Naive B cell (primary cell): ENCODE results near the gene MDH1B. TPM values are rescaled to one million over a fixed set of nuclear protein-coding genes. Genes with fewer than 3 reads are reported as not detected.
A peak's percentile ranks its signal among the peaks of the same experiment; 100 is the strongest.

ENCODE experiments used
- ATAC-seq, 2 donors: fragments of 150-1000 bp; cut with Tn5 transposase; 2 replicates each; pipeline ENCODE4 v1.10.0; 2021; ENCODE audit warnings: low read depth in 2 of 2, mild to moderate bottlenecking in 2 of 2, moderate library complexity in 2 of 2
- DNase-seq: peaks from one replicate; pipeline ENCODE4 v3.0.0; 2022
- H3K27ac Mint-ChIP-seq, 6 donors: one replicate each; pipeline ENCODE4 v1.8.0; 2020 to 2022; ENCODE audit warnings: mild to moderate bottlenecking in 6 of 6, mixed read lengths in 6 of 6, moderate library complexity in 5 of 6, inconsistent platforms in 2 of 6
- H3K27me3 Mint-ChIP-seq, 3 donors: one replicate each; pipeline ENCODE4 v1.8.0; 2021 to 2022; ENCODE audit warnings: mixed read lengths in 3 of 3, mild to moderate bottlenecking in 1 of 3
- H3K36me3 Mint-ChIP-seq, 2 donors: one replicate each; pipeline ENCODE4 v1.8.0; 2020 to 2022; ENCODE audit warnings: mixed read lengths in 2 of 2, inconsistent platforms in 1 of 2, mild to moderate bottlenecking in 1 of 2
- H3K4me1 Mint-ChIP-seq, 3 donors: one replicate each; pipeline ENCODE4 v1.8.0; 2020 to 2022; ENCODE audit warnings: mixed read lengths in 3 of 3, inconsistent platforms in 1 of 3, mild to moderate bottlenecking in 1 of 3, moderate library complexity in 1 of 3
- H3K4me3 Mint-ChIP-seq, 8 donors: one replicate each; pipeline ENCODE4 v1.8.0; 2020 to 2022; ENCODE audit warnings: mild to moderate bottlenecking in 8 of 8, mixed read lengths in 8 of 8, moderate library complexity in 8 of 8, inconsistent platforms in 2 of 8
- H3K9me3 Mint-ChIP-seq, 7 donors: one replicate each; pipeline ENCODE4 v1.8.0; 2020 to 2022; ENCODE audit warnings: mixed read lengths in 7 of 7, mild to moderate bottlenecking in 5 of 7, inconsistent platforms in 2 of 7, moderate library complexity in 1 of 7
- polyA plus RNA-seq, 6 donors: library from polyadenylated mRNA; unstranded; fragments of 300-500 nt; fragmentation: Illumina TruSeq; gene quantifications; one replicate each; pipeline ENCODE4 v1.2.3, GENCODE V29; 2021; ENCODE audit warnings: low read depth in 6 of 6

Gene MDH1B
- polyA plus RNA-seq, 6 donors from 2014 or later = not detected

GRCh38 chr2:206797376-206797775, 32.2 kb upstream of the MDH1B start:
- H3K27me3 Mint-ChIP-seq = no peaks in the 10 kb centered on the region
- no peak overlapping the region for H3K27ac Mint-ChIP-seq
- H3K4me3 Mint-ChIP-seq = no peak overlapping the region
- no peak for ATAC-seq
- DNase-seq = no peak
- H3K36me3 Mint-ChIP-seq = peaks cover 0 to 4% of the 10 kb centered on the region in 2 donors
- H3K9me3 Mint-ChIP-seq = no peaks in the 10 kb centered on the region
- H3K4me1 Mint-ChIP-seq = peaks cover 7 to 14% (median 13%) of the 10 kb centered on the region in 3 donors

DNA sequence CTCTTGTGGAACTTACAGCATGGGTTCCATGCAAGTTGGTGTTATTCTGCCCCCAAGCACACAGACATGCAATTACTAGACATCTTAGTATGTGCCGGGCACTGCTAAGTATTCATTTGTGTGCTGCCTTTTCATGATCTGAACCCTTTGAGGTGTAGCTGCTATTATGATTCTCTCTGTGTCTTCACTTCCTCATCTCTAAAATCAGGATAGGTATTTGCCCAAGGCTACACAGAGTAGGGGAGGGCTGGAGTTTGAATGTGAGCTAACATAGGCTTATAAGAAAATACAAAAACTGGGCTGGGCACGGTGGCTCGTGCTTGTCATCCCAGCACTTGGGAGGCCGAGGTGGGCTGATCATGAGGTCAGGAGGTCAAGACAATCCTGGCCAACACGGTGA, 27.5 kb upstream of the MDH1B start:
- Mint-ChIP-seq H3K4me3 (no peak overlapping the region), H3K4me1 (no peaks in the 10 kb centered on the region), H3K9me3 (no peaks in the 10 kb centered on the region), H3K36me3 (peaks cover 15 to 22% of the 10 kb centered on the region in 2 donors), H3K27me3 (no peaks in the 10 kb centered on the region), H3K27ac (no peak overlapping the region)
- DNase-seq (no peak), ATAC-seq (no peak)

- no peak overlapping the region for H3K4me3 Mint-ChIP-seq
- H3K9me3 Mint-ChIP-seq = no peaks in the 10 kb centered on the region
- no peak for DNase-seq
- H3K27ac Mint-ChIP-seq = no peak overlapping the region
- peaks cover 31% of the 10 kb centered on the region in 2 donors for H3K36me3 Mint-ChIP-seq
- ATAC-seq = no peak
- no peaks in the 10 kb centered on the region for H3K27me3 Mint-ChIP-seq
- no peaks in the 10 kb centered on the region for H3K4me1 Mint-ChIP-seq
Observed at GRCh38 chr2:206790311-206790935, 25.3 kb upstream of the MDH1B start.

- Mint-ChIP-seq H3K4me3 (no peak overlapping the region), H3K27me3 (no peaks in the 10 kb centered on the region), H3K27ac (peak overlapping the region in 3 of 6 donors; percentile 16 to 57 (median 27)), H3K9me3 (peaks cover 6 to 17% (median 10%) of the 10 kb centered on the region in 7 donors), H3K36me3 (peaks cover 47 to 51% of the 10 kb centered on the region in 2 donors), H3K4me1 (peaks cover 8 to 16% (median 11%) of the 10 kb centered on the region in 3 donors)
- DNase-seq (no peak), ATAC-seq (no peak)
Observed at GRCh38 chr2:206784559-206785353, 19.6 kb upstream of the MDH1B start.

DNA sequence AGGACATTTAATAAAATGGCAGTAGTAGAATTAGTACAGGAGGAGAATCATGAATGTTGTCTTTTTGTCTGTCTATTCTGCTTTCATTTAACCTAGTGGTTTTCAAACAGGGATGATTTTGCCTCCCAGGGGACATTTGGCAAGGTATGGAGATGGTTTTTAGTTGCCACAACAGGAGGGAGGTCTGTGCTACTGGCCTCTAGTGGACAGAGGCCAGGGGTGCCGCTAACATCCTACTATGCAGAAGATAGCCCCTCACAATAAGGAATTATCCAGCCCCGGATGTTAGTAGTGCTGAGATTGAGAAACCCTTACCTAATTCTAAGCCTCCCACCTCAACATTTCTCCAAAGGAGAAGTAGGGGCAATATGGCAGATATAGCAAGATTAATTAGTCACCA, 18.6 kb upstream of the MDH1B start:
- Mint-ChIP-seq H3K9me3 (peaks cover 11 to 21% (median 15%) of the 10 kb centered on the region in 7 donors), H3K27ac (peak overlapping the region in 2 of 6 donors; percentile 27 to 49), H3K4me3 (no peak overlapping the region), H3K4me1 (peaks cover 11 to 26% (median 13%) of the 10 kb centered on the region in 3 donors), H3K36me3 (peaks cover 51 to 56% of the 10 kb centered on the region in 2 donors), H3K27me3 (no peaks in the 10 kb centered on the region)
- DNase-seq (no peak), ATAC-seq (no peak)

- DNase-seq (no peak), ATAC-seq (no peak)
- H3K4me3 Mint-ChIP-seq = peak overlapping the region in 1 of 8 donors; percentile 48
- peaks cover 64 to 80% of the 10 kb centered on the region in 2 donors for H3K36me3 Mint-ChIP-seq
- H3K27me3 Mint-ChIP-seq = no peaks in the 10 kb centered on the region
- H3K4me1 Mint-ChIP-seq = peaks cover 13 to 47% (median 16%) of the 10 kb centered on the region in 3 donors
- peak overlapping the region in 3 of 6 donors; percentile 0 to 18 (median 9) for H3K27ac Mint-ChIP-seq
- peaks cover 12 to 32% (median 15%) of the 10 kb centered on the region in 7 donors for H3K9me3 Mint-ChIP-seq
Observed at GRCh38 chr2:206780671-206781070, 15.5 kb upstream of the MDH1B start.

GRCh38 chr2:206776432-206776831, 11.3 kb upstream of the MDH1B start:
- Mint-ChIP-seq H3K27me3 (no peaks in the 10 kb centered on the region), H3K4me1 (peaks cover 13 to 53% (median 16%) of the 10 kb centered on the region in 3 donors), H3K4me3 (no peak overlapping the region), H3K9me3 (peaks cover 11 to 29% (median 15%) of the 10 kb centered on the region in 7 donors), H3K36me3 (peaks cover 61 to 66% of the 10 kb centered on the region in 2 donors), H3K27ac (no peak overlapping the region)
- ATAC-seq (no peak), DNase-seq (no peak)

DNA sequence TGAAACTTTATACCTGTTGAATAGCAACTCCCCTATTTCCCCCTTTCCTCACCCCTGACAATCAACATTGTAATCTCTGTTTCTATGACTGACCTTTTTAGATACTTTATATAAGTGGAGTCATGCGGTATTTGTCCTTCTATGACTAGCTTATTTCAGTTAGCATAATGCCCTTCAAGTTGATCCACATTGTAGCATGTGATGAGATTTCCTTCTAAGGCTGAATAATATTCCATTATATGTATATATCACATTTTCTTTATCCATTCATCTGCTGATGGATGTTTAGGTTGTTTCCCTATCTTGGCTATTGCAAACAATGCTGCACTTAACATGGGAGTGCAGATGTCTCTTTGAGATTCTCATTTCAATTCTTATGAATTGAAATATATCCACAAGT, 9.7 kb upstream of the MDH1B start:
- no peak for ATAC-seq
- H3K9me3 Mint-ChIP-seq = peaks cover 2 to 17% (median 10%) of the 10 kb centered on the region in 7 donors
- no peaks in the 10 kb centered on the region for H3K27me3 Mint-ChIP-seq
- peak overlapping the region in 1 of 6 donors; percentile 21 for H3K27ac Mint-ChIP-seq
- peaks cover 49 to 54% of the 10 kb centered on the region in 2 donors for H3K36me3 Mint-ChIP-seq
- peaks cover 9 to 53% (median 13%) of the 10 kb centered on the region in 3 donors for H3K4me1 Mint-ChIP-seq
- no peak overlapping the region for H3K4me3 Mint-ChIP-seq
- DNase-seq = no peak

DNA sequence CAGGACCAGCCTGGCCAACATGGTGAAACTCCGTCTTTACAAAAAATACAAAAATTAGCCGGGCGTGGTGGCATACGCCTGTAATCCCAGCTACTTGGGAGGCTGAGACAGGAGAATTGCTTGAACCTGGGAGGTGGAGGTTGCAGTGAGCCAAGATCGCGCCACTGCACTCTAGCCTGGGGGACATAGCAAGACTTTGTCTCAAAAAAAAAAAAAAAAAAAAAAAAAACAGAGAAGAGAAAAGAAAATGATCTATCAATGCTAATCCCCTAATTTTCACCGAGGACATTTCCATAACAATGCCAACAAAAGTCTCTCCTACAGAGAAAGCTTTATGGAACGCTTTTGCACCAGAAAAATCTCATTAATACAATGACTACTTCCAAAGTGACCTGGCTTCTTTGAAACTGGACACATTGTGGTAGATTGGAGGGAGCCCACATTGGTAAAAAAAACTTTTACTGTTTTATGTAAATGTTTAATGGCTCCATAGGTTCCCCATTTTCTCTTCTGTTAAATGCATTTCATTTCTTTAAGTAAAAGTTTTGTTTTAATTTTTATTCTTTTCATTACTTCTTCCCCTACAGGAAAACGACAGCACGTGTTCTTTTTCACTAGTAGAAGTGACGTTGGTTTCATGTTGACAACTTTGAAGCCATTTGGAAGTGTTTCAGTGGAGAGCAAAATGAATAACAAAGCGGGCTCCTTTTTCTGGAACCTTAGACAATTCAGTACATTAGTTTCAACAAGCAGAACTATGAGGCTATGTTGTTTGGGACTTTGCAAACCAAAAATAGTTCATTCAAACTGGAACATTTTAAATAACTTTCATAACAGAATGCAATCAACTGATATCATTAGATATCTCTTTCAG, 1.2 kb upstream of the MDH1B start:
- Mint-ChIP-seq H3K4me3 (peak overlapping the region in 6 of 8 donors; percentile 82 to 98 (median 92)), H3K27me3 (peaks cover 0 to 5% (median 0%) of the 10 kb centered on the region in 3 donors), H3K27ac (peak overlapping the region; percentile 88 to 99 (median 98)), H3K9me3 (no peaks in the 10 kb centered on the region), H3K36me3 (peaks cover 0 to 9% of the 10 kb centered on the region in 2 donors), H3K4me1 (peaks cover 23 to 38% (median 30%) of the 10 kb centered on the region in 3 donors)
- ATAC-seq = no peak
- no peak for DNase-seq

DNA sequence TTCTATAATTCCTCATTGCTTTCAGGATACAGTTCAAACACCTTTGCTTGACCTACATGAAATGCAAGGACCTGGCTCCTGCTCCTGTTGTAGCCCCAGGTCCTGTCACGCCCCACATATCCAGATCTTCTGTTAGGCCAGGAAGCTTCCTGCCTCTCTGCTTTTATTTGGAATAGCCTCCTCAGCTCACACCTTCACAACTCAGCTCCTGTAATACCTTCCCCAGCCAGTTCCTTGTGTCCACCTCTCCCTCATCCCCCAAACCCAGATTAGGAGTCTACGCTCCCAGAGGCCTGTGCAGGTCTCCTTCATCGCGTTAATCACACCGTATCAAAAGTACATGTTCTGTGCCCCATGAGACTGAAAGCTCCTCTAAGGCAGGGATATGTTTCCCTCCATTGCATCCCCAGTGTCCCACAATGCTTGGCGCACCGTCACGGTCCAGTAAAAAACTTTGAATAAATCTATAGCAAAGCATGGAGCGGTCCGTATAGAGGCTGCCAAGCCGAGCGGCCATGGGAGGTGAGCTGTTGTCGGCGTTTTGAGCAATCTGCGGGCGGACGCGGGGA, 371 bp downstream of the MDH1B start:
- peaks cover 0 to 9% of the 10 kb centered on the region in 2 donors for H3K36me3 Mint-ChIP-seq
- peaks cover 23 to 35% (median 28%) of the 10 kb centered on the region in 3 donors for H3K4me1 Mint-ChIP-seq
- peaks cover 0 to 5% (median 0%) of the 10 kb centered on the region in 3 donors for H3K27me3 Mint-ChIP-seq
- no peak for ATAC-seq
- DNase-seq = no peak
- peak overlapping the region in 6 of 8 donors; percentile 82 to 98 (median 92) for H3K4me3 Mint-ChIP-seq
- H3K9me3 Mint-ChIP-seq = no peaks in the 10 kb centered on the region
- H3K27ac Mint-ChIP-seq = peak overlapping the region; percentile 88 to 99 (median 98)

DNA sequence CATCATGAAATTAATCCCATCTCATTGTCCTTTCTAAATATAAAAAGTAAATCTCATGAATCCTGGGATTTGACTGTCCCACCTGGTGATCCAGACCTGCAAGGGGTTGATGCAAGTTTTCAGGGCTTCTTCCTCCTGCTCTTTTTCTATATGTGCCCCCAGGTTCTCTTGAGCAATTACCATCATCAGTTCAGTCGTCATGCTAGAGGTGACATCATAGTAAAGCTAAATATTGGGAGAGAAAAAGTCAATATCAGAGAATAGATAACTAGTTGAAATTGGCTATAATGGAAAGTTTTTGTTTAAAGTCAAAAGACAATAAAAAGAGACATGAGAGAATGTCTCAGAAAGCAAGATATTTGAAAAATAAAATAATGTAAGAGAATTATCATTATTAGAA, 8.3 kb downstream of the MDH1B start:
- Mint-ChIP-seq H3K4me3 (no peak overlapping the region), H3K9me3 (peaks cover 0 to 5% (median 0%) of the 10 kb centered on the region in 7 donors), H3K27ac (no peak overlapping the region), H3K36me3 (no peaks in the 10 kb centered on the region), H3K4me1 (no peaks in the 10 kb centered on the region), H3K27me3 (peaks cover 6 to 41% (median 32%) of the 10 kb centered on the region in 3 donors)
- ATAC-seq (no peak), DNase-seq (no peak)

- Mint-ChIP-seq H3K4me1 (no peaks in the 10 kb centered on the region), H3K36me3 (no peaks in the 10 kb centered on the region), H3K9me3 (no peaks in the 10 kb centered on the region), H3K27me3 (peaks cover 19 to 22% (median 19%) of the 10 kb centered on the region in 3 donors), H3K4me3 (no peak overlapping the region), H3K27ac (no peak overlapping the region)
- ATAC-seq (no peak), DNase-seq (no peak)
Observed at GRCh38 chr2:206740800-206741199, 24.3 kb downstream of the MDH1B start.

DNA sequence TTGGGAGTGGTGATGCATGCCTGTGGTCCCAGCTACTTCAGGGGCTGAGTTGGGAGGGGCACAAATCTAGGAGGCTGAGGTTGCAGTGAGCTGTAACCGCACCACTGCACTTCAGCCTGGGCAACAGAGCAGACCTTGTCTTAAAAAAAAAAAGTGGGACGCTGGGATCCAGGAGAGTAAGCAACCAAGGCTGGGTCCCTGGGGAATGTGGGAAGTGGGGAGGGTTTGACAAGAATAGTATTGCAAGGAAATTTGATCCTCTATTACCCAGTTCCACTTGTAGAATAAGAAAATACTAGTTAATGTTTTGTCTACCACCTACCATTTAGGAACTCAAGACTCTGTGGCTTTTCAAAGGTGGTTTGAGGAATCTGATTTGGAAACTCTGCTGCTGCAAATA, 25.9 kb downstream of the MDH1B start:
- H3K9me3 Mint-ChIP-seq = no peaks in the 10 kb centered on the region
- peak overlapping the region in 1 of 8 donors; percentile 58 for H3K4me3 Mint-ChIP-seq
- ATAC-seq (no peak), DNase-seq (no peak)
- no peak overlapping the region for H3K27ac Mint-ChIP-seq
- peaks cover 15 to 22% (median 19%) of the 10 kb centered on the region in 3 donors for H3K27me3 Mint-ChIP-seq
- no peaks in the 10 kb centered on the region for H3K36me3 Mint-ChIP-seq
- H3K4me1 Mint-ChIP-seq = no peaks in the 10 kb centered on the region
